Measurements from ENCODE around the gene CRB1.

DNA sequence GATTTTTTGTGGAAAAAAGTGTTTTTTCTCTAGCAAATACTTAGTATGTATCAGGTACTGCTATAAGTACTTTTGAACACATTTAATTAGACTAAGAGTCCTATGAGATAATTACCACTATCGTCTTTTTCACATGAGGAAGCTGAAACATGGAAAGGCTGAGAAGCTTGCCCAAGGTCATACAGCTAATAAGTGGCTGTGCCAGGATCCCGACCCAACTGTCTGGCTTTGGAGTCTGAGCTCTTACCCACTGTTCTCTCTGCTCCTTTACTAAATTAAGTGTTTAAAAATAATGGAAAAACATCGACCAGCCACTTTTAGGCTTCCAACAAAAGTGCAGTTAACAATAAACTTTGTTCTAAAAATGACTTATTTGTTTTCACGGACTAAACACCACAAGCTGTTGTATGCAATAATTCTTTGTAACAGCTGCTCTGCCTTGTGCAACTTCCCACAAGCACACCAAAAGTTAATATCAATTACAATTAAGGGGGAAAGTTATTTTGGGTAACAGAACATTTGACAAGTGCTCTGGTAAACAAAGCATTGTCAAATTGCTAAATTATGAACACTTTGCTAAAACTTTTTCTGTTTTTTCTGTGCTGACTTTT is 75.7 kb downstream of the CRB1 start:
- TF ChIP-seq CTCF (IDR thresholded peaks at IDR 0.05) (no peak), POLR2A (IDR thresholded peaks at IDR 0.05) (no peak)
